T-helper 2 cell (primary cell): ENCODE measurements around the gene SORL1.

Experiments
- DNase-seq, 5 experiments: peaks; one replicate each; pipeline versions ENCODE4 v3.0.0 to v3.0.0-alpha.2; 2012 to 2022

The SORL1 gene

DNA sequence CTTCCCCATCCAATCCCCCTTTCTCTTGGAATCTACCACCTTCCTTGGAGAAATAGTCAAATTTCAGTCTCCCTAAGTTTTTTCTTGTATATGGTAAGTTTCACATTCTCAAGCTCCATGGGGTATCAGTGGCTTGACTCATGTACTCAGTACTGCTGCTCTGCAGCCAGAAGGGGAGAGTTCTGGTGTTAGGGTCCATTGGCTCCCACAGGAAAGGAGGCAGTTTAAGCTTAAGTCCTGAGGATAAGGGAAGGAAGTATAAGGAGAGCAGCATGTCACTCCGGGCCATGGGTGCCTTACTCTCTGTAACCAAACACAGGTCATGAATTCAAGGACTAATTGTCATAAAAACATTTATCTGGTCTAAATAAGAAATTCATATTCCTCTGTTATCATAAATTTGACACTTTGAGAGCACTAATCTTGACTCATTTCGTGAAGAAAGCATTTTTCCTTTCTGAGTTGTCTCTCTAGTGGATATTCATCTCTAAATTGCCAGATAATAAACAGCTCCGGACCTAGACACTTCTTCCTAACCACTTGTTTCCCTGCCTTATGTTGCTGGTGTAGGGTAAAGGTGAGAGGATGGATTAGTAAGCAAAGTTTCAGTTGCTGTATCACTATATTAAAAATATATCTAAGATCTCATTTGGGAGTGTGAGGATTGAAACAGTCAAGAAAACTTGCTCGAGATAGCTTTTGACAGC, 20.1 kb upstream of the SORL1 start:
- DNase-seq, result peak in 1 of 5 experiments; percentile 69

DNA sequence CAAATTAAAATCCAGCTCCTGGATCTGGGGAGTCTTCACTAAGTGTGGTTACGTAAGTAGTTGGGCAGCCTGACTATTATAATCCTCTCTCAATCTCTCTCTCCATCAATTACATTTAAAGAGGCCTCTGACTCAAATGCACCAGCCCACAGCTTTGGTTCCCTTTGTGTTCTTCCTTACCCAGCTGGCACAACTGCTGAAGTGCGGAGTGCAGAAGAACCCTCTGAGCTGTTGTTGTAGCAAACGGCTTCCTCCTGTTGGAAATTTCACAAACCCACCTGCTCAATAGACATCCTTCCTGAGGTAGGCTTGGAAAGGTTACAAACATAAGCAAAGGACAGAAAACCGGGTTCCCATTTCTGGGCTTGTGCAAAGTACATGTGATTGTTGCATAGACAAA, 17.0 kb upstream of the SORL1 start:
- no peak for DNase-seq

DNA sequence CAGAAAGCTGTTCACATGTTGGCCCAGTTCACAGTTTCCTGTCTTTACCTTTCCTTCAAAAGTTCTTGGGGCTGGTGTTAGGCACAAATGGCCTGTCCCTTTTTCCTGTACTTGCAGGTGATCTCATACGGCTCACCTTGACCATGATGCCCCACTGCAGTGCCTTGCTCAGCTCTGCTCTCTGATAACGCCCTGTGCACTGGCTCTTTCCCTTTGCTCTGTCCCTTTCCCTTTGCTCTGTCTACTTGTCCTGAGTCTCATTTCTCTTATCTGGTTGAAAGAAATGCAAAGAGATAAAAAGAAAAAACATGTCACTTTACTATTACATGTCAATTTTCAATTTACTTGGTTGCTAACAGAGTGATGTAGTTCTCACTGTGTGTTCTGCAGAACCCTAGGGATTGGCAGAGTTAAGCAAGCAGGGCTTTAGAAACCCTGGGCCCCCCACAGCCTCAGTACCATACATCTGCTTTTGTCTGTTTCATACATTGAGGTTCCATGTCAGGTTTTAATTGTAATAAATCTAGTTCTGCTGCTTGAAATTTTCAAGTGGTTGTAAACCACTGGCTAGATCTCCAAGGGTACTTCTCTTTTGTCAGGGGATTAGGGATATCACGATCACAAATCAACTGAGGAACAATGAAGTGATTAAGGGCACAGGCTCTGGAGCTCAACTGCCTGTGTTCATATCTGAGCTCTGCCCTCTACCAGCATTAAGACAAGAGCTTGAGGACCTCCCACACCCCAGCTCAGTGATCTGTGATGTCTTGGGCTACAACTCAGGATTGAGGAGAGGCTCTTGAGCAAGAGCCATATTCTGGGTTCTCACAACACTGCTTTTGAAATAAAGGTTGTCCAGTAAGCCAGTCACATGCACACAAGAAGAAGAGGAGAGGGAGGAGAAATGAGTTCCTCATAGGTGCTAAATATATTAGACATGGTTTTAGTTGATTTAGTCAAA, 16.3 kb upstream of the SORL1 start:
- no peak for DNase-seq

DNA sequence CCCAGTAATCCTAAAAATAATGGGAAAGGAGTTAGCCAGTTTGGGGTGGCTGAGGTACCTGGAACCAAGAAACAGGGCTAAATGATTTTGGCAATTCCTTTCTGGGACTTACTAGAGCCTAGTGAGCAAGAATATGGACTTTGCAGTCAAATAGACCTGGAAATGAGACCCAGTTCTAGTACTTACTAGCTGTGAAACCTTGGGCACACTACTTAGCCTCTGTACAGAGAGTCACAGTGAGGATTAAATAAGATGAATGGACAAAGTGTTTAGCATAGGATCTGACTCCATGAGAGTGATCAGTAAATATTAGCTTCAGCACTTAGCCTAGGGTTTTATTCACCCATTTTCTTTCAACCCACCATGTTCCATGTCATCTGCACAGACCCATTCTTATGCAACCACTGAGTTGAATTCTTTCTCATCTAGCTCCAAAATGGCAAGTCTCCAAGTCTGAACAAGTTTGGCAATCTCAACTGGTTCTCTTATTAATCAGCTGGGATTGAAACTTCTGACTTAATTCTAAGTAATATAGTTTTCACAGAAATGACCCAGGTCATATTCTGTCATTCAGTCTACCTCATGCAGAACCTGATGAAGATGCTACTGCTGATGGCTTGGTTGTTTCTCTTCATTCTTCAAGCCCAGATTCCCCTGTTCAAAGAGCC, 15.0 kb upstream of the SORL1 start:
- no peak for DNase-seq

DNA sequence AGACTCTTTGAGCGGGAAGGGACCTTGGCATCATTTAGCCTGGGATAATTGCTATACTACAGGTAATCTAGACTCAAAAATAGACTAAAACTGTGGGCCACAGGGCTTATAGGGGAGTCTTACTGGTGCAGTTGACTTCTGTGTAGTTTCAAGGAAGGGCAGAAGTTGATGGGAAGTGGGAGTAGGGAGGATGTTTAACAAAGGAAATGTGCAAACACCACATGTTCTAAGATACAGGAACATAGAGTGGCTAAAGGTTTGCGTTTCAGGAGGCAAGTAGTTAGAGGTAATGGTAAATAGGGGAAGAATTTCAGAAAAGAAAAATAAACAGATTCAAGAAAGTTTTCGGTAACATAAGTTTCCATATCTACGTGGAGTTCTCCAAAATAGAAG, 14.4 kb upstream of the SORL1 start:
- no peak for DNase-seq

DNA sequence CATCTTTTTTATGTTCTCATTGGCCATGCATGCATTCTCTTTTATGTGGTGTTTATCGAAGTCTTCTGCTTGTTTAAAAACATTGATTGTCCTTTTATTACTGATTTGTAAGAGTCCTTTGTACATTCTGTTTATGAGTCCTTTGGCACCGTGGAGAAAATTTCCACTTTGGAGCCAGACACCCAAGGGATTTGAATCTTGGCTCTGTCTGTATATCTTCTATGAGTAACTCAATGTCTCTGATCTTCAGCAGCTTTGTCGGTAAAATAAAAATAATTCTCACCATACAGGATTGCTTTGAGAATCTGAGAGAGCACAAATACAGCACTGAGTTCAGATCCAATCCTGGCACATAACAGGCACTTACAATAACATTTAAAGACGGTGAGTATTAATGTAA, 12.8 kb upstream of the SORL1 start:
- DNase-seq, result no peak

DNA sequence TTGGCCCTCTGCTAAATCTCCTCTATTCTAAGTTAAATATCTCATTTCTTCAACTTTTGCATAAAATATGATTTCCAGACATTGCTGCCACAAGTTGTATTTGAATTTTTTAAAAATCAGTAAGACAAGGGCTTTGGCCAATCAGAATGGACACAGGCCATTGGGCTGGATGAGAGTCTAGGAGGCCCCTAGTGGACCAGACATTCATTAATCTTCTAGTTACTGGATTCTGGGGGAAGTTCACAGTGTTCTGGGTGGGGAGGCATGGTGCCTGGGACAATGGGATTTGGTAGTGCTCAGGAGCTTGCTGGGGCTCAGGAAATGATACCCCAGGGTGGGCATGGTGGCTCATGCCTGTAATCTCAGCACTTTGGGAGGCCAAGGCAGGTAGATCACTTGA, 12.4 kb upstream of the SORL1 start:
- DNase-seq, result no peak

DNA sequence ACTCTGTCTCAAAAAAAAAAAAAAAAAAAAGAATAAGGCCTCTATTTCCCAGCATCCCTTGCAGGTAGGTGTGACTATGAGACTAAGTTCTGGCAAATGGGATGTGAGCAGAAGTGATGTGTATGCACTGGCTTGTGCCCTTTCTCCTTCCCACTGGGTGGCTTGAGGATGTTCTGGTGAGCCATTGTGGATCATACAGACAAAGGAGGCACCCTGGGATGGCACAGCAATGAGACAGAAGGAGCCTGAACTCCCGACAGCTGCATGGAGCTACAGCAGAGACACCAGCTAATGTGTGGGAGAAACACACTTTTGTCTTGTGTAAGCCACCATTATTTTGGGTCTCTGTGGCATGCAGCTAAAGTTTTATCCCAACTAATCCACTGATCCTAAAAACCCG, 10.6 kb upstream of the SORL1 start:
- no peak for DNase-seq

DNA sequence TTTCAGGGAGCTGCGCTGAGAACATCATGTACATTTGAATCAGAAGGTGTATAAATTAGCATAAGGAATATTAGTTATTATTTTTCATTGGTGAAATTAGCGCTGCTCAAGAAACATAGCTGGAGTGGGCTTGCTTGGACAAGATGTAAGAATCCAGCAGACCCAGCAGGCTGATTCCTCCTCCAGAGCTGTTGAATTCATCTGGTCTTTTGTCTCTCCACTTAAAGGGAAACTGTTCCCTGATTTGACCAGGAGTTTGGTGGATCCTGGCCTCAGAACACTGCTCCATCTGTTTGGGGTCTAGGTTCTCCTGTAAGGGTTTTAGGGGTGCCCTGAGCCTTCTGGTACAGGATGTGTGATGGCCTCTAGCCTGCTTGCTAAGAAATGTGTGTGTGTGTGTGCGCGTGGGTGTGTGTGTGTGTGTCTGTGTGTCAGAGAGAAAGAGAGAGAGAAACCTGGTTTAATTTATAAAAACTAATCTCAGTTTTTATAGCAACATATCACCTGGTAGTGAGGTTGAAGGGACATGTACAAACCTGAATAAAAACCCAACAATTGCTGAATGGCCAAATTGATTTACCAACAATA, 8.3 kb upstream of the SORL1 start:
- peak in 1 of 5 experiments; percentile 46 for DNase-seq

DNA sequence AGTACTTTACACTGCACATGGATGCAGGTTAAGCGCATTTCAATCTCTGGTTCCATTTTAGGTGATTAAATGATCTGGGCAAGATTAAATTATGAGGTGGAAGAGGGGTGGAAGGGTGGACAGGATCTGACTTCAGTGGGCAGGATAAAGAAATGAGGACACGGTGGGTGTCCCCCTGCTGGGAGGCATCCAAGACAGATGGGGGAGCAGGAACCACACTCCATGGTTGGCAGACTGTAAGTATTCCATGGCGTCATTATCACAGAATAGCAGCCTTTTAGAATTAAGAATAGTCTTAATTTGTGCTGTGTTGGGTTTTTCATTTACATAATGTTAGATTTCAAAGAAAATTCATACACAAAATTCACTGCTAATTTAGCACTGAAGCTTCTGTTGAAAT, 7.6 kb upstream of the SORL1 start:
- no peak for DNase-seq

DNA sequence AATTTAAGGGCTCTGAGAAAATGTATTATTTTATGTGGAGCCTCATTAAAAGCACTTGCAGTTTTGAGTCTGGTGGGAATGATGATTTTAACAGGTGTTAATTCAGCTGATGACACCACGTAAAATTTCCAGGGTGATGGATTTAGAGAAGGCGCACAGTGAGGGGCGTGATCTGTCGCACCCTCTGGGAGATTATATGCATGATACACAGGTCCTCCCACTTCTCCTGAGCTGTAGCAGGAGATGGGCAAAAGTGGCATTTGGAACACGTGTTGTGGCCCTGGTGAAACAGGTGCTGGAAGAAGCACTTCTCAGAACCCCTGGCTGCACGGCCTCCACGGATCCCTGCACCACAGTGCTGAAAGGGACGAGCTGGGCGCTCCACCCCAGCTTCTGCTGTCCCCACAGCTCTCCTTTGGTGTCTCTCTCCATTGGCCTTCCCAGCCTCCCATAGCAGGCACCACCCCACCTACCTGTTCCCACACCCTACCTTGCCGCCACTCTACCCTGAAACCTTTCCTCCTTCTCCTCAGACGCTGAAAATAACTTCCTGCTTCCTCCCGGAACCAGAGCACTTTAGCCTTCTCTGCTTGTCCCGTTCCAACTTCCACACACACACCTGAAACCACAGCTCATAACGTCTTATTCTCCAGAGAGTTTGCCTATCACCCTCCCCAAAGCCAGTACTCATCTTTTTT, 6.9 kb upstream of the SORL1 start:
- DNase-seq, result no peak

DNA sequence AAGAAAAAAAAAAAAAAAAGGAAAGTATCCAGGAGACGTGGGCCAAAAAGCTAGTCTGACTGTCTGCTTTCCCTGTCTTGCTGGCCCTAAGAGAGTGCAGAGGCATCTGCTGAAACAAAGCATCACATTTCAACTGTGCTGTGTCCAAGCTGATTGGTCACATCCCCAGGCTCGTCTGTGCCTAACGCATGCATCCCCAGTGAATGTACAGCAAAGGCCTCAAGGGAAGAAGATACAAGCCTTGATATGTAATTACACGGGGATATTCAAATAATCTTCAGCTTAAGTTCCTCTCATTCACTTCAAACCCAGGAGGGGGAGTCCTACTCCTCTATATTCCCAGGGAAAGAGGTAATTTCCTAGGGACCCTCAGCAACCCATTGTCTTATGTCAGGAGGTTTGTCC, 5.4 kb upstream of the SORL1 start:
- no peak for DNase-seq

DNA sequence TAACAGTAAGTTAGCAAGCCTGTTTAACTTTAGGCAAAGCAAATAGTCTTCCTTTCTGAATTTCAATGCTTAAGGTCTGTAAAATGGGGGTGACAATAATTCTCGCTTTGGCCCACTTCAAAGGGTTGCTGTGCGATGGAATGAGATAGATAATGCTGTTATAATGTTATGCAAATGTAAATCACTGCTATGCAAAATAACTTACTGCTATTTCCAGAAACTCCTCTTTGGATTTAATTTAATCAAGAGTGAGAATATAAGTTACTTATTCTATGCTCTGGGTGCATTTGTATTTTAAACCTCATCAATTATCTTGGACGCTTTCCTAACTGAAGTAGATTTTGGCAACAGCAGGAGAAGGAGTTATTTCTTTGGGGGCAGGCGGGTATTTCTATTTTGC, 4.1 kb upstream of the SORL1 start:
- DNase-seq, result no peak

DNA sequence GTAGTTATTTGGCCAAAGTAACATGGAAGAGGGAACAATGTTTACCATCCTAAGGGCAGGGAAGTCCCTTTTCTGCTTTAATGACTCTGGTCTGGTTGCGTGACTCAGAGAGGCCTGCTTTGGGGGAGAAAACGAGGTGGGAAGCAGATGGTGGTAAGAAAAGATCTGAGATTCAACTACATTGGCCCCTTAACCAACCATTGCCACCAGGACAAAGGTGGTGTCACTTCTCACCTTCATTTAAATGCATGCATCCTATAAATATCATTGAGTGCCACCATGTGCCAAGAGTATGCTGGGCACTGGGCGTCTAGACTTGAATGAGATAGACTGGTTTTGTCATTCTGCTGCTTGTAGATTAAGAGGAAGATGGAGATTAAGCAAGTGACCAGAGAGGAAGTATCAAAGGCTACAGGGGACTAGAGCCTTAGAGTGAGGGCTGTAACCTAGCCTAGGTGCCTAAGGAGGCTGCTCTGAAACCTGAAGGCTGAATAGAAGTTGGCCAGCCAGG, 3.6 kb upstream of the SORL1 start:
- DNase-seq, result no peak

DNA sequence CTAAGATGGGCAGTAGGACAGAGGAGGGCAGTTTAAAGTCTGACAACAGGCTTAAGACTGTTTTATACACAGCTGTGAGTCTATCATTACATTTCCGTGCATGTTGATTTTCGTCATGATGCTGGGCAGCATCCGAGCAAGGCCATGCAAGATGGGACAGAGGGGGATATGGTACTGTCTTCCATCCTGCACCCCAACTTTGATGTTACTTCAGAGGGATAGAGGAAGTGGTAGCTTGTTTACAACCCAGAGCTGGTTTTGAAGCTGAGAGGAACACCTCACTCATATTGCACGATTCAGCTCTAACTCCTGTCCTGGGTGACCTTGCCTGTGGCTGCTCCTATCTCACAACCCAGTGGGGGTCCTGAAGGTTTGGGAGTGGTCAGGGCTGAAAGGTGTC, 3.0 kb upstream of the SORL1 start:
- DNase-seq, result peak in 2 of 5 experiments; percentile 13 to 72

DNA sequence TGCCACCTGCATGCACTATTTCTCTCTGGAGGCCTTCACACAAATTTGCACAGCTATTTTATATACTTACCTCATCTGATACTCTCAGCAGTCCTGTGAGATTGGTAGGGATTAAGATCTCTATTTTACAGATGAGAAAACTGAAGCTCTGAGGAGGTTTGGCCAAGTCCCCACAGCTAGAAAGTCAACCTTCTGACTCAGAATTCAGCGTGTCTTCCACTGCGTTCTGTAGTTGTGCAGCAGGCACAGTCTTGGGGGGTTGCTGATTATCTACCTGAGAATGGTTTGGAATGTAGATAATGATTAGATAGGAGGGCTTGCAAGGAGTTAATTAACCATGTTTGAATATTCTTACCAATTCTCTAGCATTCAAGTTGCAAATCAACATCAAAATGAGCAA, 2.5 kb upstream of the SORL1 start:
- DNase-seq, result peak in 1 of 5 experiments; percentile 68

DNA sequence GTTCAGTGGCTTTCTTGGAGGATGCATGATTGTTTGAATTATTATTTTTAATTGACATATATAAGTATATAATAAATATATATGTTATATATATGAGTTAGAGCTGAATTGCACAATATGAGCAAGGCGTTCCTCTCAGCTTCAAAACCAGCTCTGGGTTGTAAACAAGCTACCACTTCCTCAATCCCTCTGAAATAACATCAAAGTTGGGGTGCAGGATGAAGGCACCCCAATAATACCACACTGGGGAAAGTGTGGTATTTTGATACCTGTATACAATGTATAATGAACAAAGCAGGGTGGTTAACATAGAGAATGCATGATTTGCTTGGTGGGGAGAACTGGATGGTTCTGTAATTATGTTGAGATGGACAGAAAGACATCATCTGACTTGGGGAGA, 1.7 kb upstream of the SORL1 start:
- peak in 2 of 5 experiments; percentile 35 to 69 for DNase-seq

DNA sequence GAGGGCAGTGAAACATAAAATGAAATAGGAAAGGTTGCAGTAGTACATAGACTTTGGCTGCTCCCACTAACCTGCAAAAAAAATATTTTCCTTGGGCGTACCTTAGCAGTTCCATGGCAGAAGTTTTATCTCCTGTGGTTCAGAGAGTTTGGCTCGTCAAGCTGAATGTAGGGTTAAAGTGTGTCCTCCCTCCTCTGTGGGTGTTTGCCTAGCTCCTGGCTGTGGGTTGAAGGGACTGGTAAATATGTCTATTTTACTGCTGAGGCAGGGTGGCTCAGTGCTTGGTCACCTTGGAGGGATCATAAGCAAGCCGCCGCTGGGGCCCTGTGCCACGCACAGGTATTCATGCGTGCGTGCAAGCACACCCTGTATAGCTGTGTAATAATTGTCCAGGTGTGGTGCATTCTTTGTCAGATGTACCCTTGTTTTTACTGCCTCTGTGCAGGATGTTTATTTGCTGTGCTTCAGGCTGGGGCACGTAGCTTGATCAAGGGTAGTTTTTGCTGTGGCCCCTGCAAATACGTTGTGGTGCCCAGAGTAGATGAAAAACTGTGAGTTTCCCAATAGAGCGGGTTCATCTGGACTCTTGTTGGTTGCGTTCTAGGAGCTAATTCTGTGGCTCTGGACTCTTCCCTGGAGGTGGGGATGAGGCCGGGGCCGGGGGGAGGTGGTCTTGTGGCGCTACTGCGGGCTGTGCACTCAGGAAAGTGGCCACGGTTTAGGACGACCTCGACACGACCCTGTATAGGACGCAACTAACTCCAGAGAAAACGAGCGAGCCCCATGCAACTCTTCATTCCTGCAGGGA, 732 bp upstream of the SORL1 start:
- peak in 1 of 5 experiments; percentile 69 for DNase-seq

DNA sequence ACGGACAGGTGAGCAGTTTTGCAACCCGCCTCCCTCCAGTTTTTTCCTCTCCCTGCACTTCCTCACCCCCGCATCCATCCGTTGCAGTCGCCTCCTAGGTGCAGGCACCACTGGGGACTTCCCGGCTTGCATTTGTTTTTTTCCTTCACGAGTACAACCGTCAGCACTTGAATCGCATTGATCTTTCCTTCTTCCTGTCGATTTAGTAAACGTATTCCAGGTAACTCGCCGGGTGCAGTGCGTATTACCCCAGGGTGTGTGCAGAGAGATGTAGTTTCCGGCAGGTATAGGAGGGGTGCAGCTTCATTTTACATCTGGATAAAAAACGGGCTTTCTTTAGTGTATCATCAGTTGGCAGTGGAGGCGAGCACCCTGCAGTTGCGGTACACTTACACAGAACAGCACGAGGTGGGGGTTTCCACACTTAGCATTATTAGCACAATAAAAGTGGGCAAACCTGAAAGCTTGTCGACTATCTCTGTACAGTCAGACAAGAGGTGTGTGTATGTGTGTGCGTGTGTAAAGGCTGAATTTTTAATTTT, 566 bp downstream of the SORL1 start, which contains the start of gene SORL1-AS1:
Gene SORL1-AS1 (minus strand): TSS at position 359 of the 542 bp plus-strand sequence.
- DNase-seq, result peak; percentile 20 to 83 (median 51)

DNA sequence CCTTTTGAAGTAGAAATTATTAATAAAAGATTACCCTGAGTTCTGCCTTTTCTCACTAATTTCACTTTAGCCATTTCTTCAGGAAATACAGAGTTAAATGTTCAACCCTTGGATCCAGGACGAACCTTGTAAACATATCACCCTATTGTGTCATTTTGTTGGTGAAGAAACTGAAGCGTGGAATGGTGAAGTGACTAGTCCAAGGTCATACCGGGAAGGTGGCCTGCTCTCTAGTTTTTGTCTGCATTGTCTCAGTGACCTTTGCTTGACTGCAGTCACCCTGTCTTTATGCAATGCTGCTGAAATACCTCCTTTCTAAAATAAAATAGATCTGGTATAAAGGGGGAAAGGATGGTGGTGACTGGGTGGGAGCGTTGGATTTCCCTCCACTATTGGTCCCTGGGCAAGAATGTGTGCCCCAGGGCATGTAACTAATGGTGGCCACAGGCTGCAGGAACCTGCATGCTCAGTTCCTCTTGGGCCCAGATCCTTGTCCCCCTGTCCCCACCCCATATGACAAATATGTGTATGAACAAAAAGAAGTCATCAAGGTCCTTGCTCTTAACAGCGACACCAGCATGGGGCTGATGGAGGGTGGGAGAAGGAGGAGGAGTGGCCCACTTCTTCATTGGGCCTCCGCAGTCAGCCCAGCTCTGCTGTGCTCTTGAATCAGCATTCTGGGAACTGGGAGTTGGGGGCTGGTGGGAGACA, 1.6 kb downstream of the SORL1 start:
- DNase-seq, result no peak
